K562 (cell line): Measurements from ENCODE around the gene EFHC2. TPM values are rescaled to one million over a fixed set of nuclear protein-coding genes. Genes with fewer than 3 reads are reported as not detected.

Experiments used
- FUS ChIP-seq: fragments of 200-400 bp; formaldehyde crosslinking; optimal IDR thresholded peaks from 2 replicates; pipeline ENCODE3; 2017; ENCODE audit warnings: low read depth, low read length
- ILF3 ChIP-seq: fragments of 450-650 bp; IDR thresholded peaks from 2 replicates; pipeline ENCODE4 v1.6.1; 2018; ENCODE audit warnings: antibody characterized with exemption, mild to moderate bottlenecking, moderate library complexity, borderline replicate concordance
- MIER1 ChIP-seq: fragments of 450-650 bp; IDR thresholded peaks from 2 replicates; pipeline ENCODE4 v1.6.1; 2016; ENCODE audit warnings: antibody characterized with exemption, mild to moderate bottlenecking, low read depth
- MYC ChIP-seq, 2 experiments: fragments of 250-450 bp in 1 of 2; sonication (Bioruptor Pico) in 1 of 2; IDR thresholded peaks; 2 replicates each; pipeline versions ENCODE4 v1.5.1 to v1.6.1; 2012 to 2021; ENCODE audit warnings: low read depth in 2 of 2, borderline replicate concordance in 1 of 2, improper control_type of control experiment in 1 of 2, low read length in 1 of 2, mild to moderate bottlenecking in 1 of 2, moderate library complexity in 1 of 2
- MYNN ChIP-seq, 2 experiments: sonication (generic); formaldehyde crosslinking in 1 of 2; IDR thresholded peaks; 2 replicates each; pipeline versions ENCODE4 v1.5.0 to v1.6.1; 2016 to 2020; ENCODE audit warnings: antibody characterized with exemption in 1 of 2, missing genetic modification reagents in 1 of 2
- NBN ChIP-seq: fragments of 450-650 bp; IDR thresholded peaks from 2 replicates; pipeline ENCODE4 v1.6.1; 2016; ENCODE audit warnings: low read depth, mild to moderate bottlenecking
- OTX1 ChIP-seq: fragments of 450-650 bp; formaldehyde crosslinking; IDR thresholded peaks from 2 replicates; pipeline ENCODE4 v1.4.0; 2022; ENCODE audit warnings: mild to moderate bottlenecking
- PML ChIP-seq: IDR thresholded peaks from 2 replicates; pipeline ENCODE4 v1.6.1; 2012; ENCODE audit warnings: low read length, inconsistent platforms
- RCOR1 ChIP-seq, 2 experiments: IDR thresholded peaks; 2 replicates each; pipeline ENCODE4 v1.6.1; 2012; ENCODE audit warnings: low read depth in 2 of 2, low read length in 2 of 2, borderline replicate concordance in 1 of 2, improper control_type of control experiment in 1 of 2
- SMARCA4 ChIP-seq: fragments of 450-650 bp; IDR thresholded peaks from 2 replicates; pipeline ENCODE4 v1.6.1; 2016
- TAF7 ChIP-seq: fragments of 450-650 bp; IDR thresholded peaks from 2 replicates; pipeline ENCODE4 v1.6.1; 2016; ENCODE audit warnings: missing genetic modification characterization, missing compliant biosample characterization
- TRIM24 ChIP-seq, 2 experiments: fragments of 450-650 bp; IDR thresholded peaks; 2 replicates each; pipeline ENCODE4 v1.6.1; 2016
- ZBED1 ChIP-seq: IDR thresholded peaks from 2 replicates; pipeline ENCODE4 v1.6.1; 2014
- ZBTB7A ChIP-seq: IDR thresholded peaks from 2 replicates; pipeline ENCODE4 v1.6.1; 2011; ENCODE audit warnings: low read depth, mild to moderate bottlenecking, low read length, moderate library complexity, borderline replicate concordance; ENCODE audit not compliant: control insufficient read depth
- ZNF12 ChIP-seq: sonication (generic); formaldehyde crosslinking; IDR thresholded peaks from 2 replicates; pipeline ENCODE4 v1.4.0; 2020; ENCODE audit warnings: mild to moderate bottlenecking, missing genetic modification reagents
- ZNF224 ChIP-seq: sonication (generic); formaldehyde crosslinking; IDR thresholded peaks from 2 replicates; pipeline ENCODE4 v1.8.0; 2022; ENCODE audit warnings: mild to moderate bottlenecking, missing genetic modification reagents
- ZNF3 ChIP-seq: fragments of 250-450 bp; sonication (Bioruptor Pico); IDR thresholded peaks from 2 replicates; pipeline ENCODE4 v1.5.0; 2021; ENCODE audit warnings: mild to moderate bottlenecking, moderate library complexity
- ZNF507 ChIP-seq: conservative IDR thresholded peaks from 2 replicates; pipeline ENCODE4 v1.6.1; 2017; ENCODE audit warnings: missing genetic modification characterization, missing compliant biosample characterization
- ZNF766 ChIP-seq: fragments of 200-800 bp; sonication (Bioruptor generic); conservative IDR thresholded peaks from 2 replicates; pipeline ENCODE4 v1.6.1; 2016; ENCODE audit warnings: missing genetic modification characterization, missing compliant biosample characterization
- ZNF778 ChIP-seq: fragments of 450-650 bp; formaldehyde crosslinking; IDR thresholded peaks from 2 replicates; pipeline ENCODE4 v1.4.0; 2020; ENCODE audit warnings: mild to moderate bottlenecking, moderate library complexity
- polyA plus RNA-seq, 8 experiments: library from polyadenylated mRNA; depleted of rRNA in 4 of 8; stranded (reverse) in 5 of 8; unstranded in 3 of 8; fragments of >200 nt; fragmentation: Nextera tagmentation in 2 of 8; fragmentation: Illumina TruSeq in 1 of 8; extraction: Ambion mirVana in 2 of 8; extraction: Trizol in 1 of 8; gene quantifications; 2 replicates each; pipeline versions ENCODE4 v1.2.1 to v1.2.3, GENCODE V29; 2011 to 2014; ENCODE audit warnings: inconsistent platforms in 1 of 8, missing spikeins in 1 of 8
- total RNA-seq, 7 experiments: library from RNA; depleted of rRNA in 6 of 7; stranded (reverse); fragments of >200 nt in 6 of 7; fragmentation: Illumina TruSeq in 2 of 7; extraction: Trizol in 2 of 7; gene quantifications; 2 replicates each; pipeline versions ENCODE4 v1.2.1 to v1.2.3, GENCODE V29; 2011 to 2021; ENCODE audit warnings: low replicate concordance in 1 of 7
- TF ChIP-seq, protein P1 (sequence below): sonication (generic); formaldehyde crosslinking; IDR thresholded peaks from 2 replicates; pipeline ENCODE4 v1.8.0; 2022; ENCODE audit warnings: mild to moderate bottlenecking, missing genetic modification reagents
- TF ChIP-seq, protein P2 (sequence below): sonication (generic); formaldehyde crosslinking; IDR thresholded peaks from 2 replicates; pipeline ENCODE4 v1.8.1; 2022; ENCODE audit warnings: missing genetic modification reagents
- TF ChIP-seq, protein P3 (sequence below): fragments of 200-800 bp; sonication (Bioruptor generic); IDR thresholded peaks from 2 replicates; pipeline ENCODE4 v1.6.1; 2016; ENCODE audit warnings: missing genetic modification characterization, missing compliant biosample characterization

EFHC2 gene
- total and polyA plus RNA-seq, 9 of the 15 experiments (the other 6 are each of a cell fraction or from before 2014, with no cell fraction given): 1.3 to 8.1 (median 3.0) TPM

DNA sequence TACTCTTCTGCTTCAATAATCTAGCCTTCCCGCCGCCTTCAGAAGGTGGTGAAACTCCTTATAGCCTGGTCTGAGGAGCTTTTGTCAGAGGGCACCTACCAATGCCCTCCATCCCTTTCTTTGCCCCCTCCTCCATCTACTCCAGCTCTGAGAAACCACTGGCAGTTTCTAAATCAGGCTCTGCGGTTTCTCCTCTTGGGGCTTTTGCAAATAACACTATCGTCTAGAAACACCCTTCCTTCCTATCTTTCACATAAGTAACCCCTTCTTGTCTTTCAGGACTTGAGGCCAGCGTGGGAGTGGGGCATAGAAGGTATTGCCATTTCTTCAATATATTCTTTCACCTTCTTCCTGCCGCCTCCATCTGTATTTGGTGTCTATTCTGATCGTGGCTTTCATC lies 1.2 kb upstream of the EFHC2 start (continued):
- TF ChIP-seq, protein P1, sequence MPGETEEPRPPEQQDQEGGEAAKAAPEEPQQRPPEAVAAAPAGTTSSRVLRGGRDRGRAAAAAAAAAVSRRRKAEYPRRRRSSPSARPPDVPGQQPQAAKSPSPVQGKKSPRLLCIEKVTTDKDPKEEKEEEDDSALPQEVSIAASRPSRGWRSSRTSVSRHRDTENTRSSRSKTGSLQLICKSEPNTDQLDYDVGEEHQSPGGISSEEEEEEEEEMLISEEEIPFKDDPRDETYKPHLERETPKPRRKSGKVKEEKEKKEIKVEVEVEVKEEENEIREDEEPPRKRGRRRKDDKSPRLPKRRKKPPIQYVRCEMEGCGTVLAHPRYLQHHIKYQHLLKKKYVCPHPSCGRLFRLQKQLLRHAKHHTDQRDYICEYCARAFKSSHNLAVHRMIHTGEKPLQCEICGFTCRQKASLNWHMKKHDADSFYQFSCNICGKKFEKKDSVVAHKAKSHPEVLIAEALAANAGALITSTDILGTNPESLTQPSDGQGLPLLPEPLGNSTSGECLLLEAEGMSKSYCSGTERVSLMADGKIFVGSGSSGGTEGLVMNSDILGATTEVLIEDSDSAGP (CRISPR knock-in tag): no peak
- TF ChIP-seq ZNF12 (CRISPR knock-in tag): no peak
- TF ChIP-seq ZNF778: no peak
- TF ChIP-seq FUS: no peak
- TF ChIP-seq SMARCA4: peak; percentile 61; the same call in 1 of the 2 replicates
- peak; percentile 25 to 90; a peak in 2 of 4 replicates for TF ChIP-seq RCOR1 (IDR thresholded peaks at IDR 0.05; ENCODE audit: borderline replicate concordance in 1 of 2, low read depth in 2 of 2, low read length in 2 of 2)
- no peak for TF ChIP-seq MYNN (IDR thresholded peaks at IDR 0.05)
- TF ChIP-seq MYNN (CRISPR knock-in tag; IDR thresholded peaks at IDR 0.05): no peak
- TF ChIP-seq ZNF507: no peak
- TF ChIP-seq, protein P2, sequence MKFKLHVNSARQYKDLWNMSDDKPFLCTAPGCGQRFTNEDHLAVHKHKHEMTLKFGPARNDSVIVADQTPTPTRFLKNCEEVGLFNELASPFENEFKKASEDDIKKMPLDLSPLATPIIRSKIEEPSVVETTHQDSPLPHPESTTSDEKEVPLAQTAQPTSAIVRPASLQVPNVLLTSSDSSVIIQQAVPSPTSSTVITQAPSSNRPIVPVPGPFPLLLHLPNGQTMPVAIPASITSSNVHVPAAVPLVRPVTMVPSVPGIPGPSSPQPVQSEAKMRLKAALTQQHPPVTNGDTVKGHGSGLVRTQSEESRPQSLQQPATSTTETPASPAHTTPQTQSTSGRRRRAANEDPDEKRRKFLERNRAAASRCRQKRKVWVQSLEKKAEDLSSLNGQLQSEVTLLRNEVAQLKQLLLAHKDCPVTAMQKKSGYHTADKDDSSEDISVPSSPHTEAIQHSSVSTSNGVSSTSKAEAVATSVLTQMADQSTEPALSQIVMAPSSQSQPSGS (CRISPR knock-in tag): no peak
- TF ChIP-seq MIER1: peak; percentile 86
- TF ChIP-seq NBN: no peak
- peak; percentile 47; the same call in 1 of the 2 replicates for TF ChIP-seq PML
- no peak for TF ChIP-seq ZNF224 (CRISPR knock-in tag)
- no peak for TF ChIP-seq MYC (IDR thresholded peaks at IDR 0.05; ENCODE audit: low read depth, low read length)
- no peak for TF ChIP-seq MYC (CRISPR knock-in tag; IDR thresholded peaks at IDR 0.05; ENCODE audit: borderline replicate concordance, low read depth)
- TF ChIP-seq, protein P3, sequence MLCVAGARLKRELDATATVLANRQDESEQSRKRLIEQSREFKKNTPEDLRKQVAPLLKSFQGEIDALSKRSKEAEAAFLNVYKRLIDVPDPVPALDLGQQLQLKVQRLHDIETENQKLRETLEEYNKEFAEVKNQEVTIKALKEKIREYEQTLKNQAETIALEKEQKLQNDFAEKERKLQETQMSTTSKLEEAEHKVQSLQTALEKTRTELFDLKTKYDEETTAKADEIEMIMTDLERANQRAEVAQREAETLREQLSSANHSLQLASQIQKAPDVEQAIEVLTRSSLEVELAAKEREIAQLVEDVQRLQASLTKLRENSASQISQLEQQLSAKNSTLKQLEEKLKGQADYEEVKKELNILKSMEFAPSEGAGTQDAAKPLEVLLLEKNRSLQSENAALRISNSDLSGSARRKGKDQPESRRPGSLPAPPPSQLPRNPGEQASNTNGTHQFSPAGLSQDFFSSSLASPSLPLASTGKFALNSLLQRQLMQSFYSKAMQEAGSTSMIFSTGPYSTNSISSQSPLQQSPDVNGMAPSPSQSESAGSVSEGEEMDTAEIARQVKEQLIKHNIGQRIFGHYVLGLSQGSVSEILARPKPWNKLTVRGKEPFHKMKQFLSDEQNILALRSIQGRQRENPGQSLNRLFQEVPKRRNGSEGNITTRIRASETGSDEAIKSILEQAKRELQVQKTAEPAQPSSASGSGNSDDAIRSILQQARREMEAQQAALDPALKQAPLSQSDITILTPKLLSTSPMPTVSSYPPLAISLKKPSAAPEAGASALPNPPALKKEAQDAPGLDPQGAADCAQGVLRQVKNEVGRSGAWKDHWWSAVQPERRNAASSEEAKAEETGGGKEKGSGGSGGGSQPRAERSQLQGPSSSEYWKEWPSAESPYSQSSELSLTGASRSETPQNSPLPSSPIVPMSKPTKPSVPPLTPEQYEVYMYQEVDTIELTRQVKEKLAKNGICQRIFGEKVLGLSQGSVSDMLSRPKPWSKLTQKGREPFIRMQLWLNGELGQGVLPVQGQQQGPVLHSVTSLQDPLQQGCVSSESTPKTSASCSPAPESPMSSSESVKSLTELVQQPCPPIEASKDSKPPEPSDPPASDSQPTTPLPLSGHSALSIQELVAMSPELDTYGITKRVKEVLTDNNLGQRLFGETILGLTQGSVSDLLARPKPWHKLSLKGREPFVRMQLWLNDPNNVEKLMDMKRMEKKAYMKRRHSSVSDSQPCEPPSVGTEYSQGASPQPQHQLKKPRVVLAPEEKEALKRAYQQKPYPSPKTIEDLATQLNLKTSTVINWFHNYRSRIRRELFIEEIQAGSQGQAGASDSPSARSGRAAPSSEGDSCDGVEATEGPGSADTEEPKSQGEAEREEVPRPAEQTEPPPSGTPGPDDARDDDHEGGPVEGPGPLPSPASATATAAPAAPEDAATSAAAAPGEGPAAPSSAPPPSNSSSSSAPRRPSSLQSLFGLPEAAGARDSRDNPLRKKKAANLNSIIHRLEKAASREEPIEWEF (CRISPR knock-in tag): no peak
- TF ChIP-seq OTX1: no peak
- no peak for TF ChIP-seq ILF3
- no peak for TF ChIP-seq ZBED1
- 0 out of 2 replicates have a peak, but pooled peaks have one; percentile 64 for TF ChIP-seq ZNF766 (CRISPR knock-in tag)
- TF ChIP-seq ZNF3 (CRISPR knock-in tag): no peak
- no peak for TF ChIP-seq TAF7 (tag)
- TF ChIP-seq ZBTB7A: no peak
- no peak for TF ChIP-seq TRIM24 (IDR thresholded peaks at IDR 0.05)
